Activated naive CD4-positive, alpha-beta T cell treated with anti-CD3 and anti-CD28 coated beads, Interleukin-2, amount 50 U/mL, for 72 hours (primary cell): ENCODE data around the gene PLAC1. TPM values are rescaled to one million over a fixed set of nuclear protein-coding genes. Genes with fewer than 3 reads are reported as not detected.
A peak's percentile ranks its signal among the peaks of the same experiment; 100 is the strongest.

Source experiments
- ATAC-seq, 2 donors: fragments of 150-1000 bp; cut with Tn5 transposase; 2 replicates each; pipeline ENCODE4 v1.10.0; 2021; ENCODE audit warnings: mild to moderate bottlenecking in 2 of 2, moderate library complexity in 2 of 2
- DNase-seq, 2 donors: peaks; one replicate each; pipeline ENCODE4 v3.0.0; 2021 to 2022; ENCODE audit warnings: low spot score in 2 of 2
- H3K27ac Mint-ChIP-seq, 2 donors: one replicate each; pipeline ENCODE4 v1.8.0; 2022; ENCODE audit warnings: mild to moderate bottlenecking in 2 of 2, mixed read lengths in 2 of 2
- H3K36me3 Mint-ChIP-seq, 2 donors: one replicate each; pipeline ENCODE4 v1.8.0; 2022; ENCODE audit warnings: mixed read lengths in 2 of 2
- H3K9me3 Mint-ChIP-seq, 2 donors: one replicate each; pipeline ENCODE4 v1.8.0; 2022; ENCODE audit warnings: mixed read lengths in 2 of 2
- total RNA-seq, 2 donors: library from RNA; stranded (reverse); gene quantifications; one replicate each; pipeline ENCODE4 v1.2.3, GENCODE V29; 2022

Gene PLAC1
- total RNA-seq, 2 donors from 2014 or later, result not detected

DNA sequence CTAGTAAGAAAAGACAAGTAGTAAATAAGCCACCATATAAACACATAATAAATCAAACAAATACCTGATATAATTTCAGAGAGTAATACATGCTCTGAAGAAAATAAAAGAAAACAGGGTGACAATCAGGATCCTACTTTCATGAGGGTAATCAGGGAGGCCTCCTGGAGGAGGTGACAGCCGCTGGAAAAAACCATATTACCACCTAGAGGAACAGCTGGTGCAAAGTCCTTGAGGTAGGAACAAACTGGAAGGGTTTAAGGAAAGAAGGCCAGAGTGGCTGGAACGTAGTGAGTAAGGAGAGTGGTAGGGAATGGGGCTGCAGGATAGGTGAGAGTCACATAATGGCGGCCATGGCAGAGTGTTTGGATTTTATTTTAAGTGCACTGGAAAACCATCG lies 19.1 kb upstream of the PLAC1 start:
- no peaks in the 10 kb centered on the region for H3K36me3 Mint-ChIP-seq
- peaks cover 0 to 6% of the 10 kb centered on the region in 2 donors for H3K9me3 Mint-ChIP-seq
- DNase-seq (no peak), ATAC-seq (no peak)
- no peak overlapping the region for H3K27ac Mint-ChIP-seq

GRCh38 chrX:134676436-134676835 lies 18.2 kb upstream of the PLAC1 start:
- no peak overlapping the region for H3K27ac Mint-ChIP-seq
- DNase-seq (no peak), ATAC-seq (no peak)
- H3K36me3 Mint-ChIP-seq, result peaks cover 0 to 3% of the 10 kb centered on the region in 2 donors
- H3K9me3 Mint-ChIP-seq, result peaks cover 0 to 10% of the 10 kb centered on the region in 2 donors

DNA sequence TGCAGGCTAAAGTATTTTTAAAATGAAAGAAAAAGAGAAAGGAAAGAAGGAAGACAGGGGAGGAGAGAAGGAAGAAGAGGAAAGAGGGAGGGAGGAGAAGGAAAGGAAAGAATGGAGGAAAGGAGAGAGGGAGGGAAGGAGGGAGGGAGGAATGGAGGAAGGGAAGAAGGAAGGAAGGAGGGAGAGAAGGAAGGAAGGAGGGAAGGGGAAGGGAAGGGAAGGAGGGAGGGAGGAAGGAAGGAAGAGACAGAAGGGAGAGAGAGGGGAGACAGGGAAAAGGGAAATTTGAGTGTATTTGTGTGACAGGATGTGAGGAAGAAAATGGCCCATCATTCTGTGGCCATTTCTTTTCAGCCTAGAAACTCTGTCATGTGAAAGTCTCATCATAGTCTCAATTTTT lies 14.9 kb upstream of the PLAC1 start:
- H3K27ac Mint-ChIP-seq, result no peak overlapping the region
- H3K36me3 Mint-ChIP-seq, result peaks cover 0 to 7% of the 10 kb centered on the region in 2 donors
- DNase-seq (no peak), ATAC-seq (no peak)
- H3K9me3 Mint-ChIP-seq, result peaks cover 0 to 13% of the 10 kb centered on the region in 2 donors

DNA sequence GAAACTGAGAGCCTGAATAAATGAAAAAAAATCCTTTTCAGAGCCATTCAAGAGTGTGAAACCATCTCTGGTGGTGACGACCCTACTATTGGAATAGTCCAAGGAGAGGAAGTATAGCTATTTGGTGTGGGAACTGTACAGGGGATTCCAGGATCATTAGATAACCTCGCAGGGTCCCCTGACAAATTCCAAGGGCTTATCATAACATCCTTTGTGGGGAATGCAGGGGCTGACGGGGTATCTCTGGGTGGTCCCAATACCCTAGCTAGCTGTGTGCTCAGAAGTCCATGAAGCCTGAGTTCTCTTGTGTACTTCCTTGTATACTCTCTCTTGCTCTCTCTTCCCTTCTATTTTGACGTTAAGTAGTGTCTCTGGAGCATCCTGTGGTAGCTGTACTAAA lies 13.8 kb upstream of the PLAC1 start:
- peaks cover 0 to 7% of the 10 kb centered on the region in 2 donors for H3K9me3 Mint-ChIP-seq
- no peak overlapping the region for H3K27ac Mint-ChIP-seq
- peaks cover 0 to 7% of the 10 kb centered on the region in 2 donors for H3K36me3 Mint-ChIP-seq
- DNase-seq (no peak), ATAC-seq (no peak)

DNA sequence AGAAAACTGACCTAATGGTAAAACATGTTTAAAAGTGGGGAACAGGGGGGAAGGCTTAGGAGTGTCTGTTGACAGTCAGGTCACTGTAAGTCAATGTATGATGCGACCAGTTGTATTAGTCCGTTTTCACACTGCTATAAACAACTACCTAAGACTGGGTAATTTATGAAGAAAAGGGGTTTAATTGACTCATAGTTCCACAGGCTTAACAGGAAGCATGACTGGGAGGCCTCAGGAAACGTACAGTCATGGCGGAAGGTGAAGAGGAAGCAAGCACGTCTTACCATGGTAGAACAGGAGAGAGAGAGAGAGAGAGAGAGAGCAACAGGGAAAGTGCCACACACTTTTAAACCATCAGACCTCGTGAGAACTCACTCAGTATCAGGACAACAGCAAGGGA lies 13.0 kb upstream of the PLAC1 start:
- peaks cover 0 to 7% of the 10 kb centered on the region in 2 donors for H3K36me3 Mint-ChIP-seq
- DNase-seq, result no peak
- H3K27ac Mint-ChIP-seq, result no peak overlapping the region
- H3K9me3 Mint-ChIP-seq, result peaks cover 0 to 7% of the 10 kb centered on the region in 2 donors
- ATAC-seq, result peak; percentile 48 to 60

- peaks cover 0 to 7% of the 10 kb centered on the region in 2 donors for H3K9me3 Mint-ChIP-seq
- ATAC-seq (no peak), DNase-seq (no peak)
- no peak overlapping the region for H3K27ac Mint-ChIP-seq
- H3K36me3 Mint-ChIP-seq, result peaks cover 0 to 7% of the 10 kb centered on the region in 2 donors
Measured at GRCh38 chrX:134670134-134670924, 12.1 kb upstream of the PLAC1 start.

- H3K27ac Mint-ChIP-seq, result no peak overlapping the region
- peaks cover 0 to 7% of the 10 kb centered on the region in 2 donors for H3K36me3 Mint-ChIP-seq
- ATAC-seq (no peak), DNase-seq (no peak)
- H3K9me3 Mint-ChIP-seq, result peaks cover 0 to 7% of the 10 kb centered on the region in 2 donors
Measured at GRCh38 chrX:134669378-134670098, 11.3 kb upstream of the PLAC1 start.

GRCh38 chrX:134664202-134664601 lies 5.9 kb upstream of the PLAC1 start:
- DNase-seq (no peak), ATAC-seq (no peak)
- no peaks in the 10 kb centered on the region for H3K9me3 Mint-ChIP-seq
- no peaks in the 10 kb centered on the region for H3K36me3 Mint-ChIP-seq
- no peak overlapping the region for H3K27ac Mint-ChIP-seq

- Mint-ChIP-seq H3K27ac (no peak overlapping the region), H3K36me3 (no peaks in the 10 kb centered on the region), H3K9me3 (no peaks in the 10 kb centered on the region)
- no peak for ATAC-seq
- no peak for DNase-seq
Measured at GRCh38 chrX:134661295-134661694, 3.0 kb upstream of the PLAC1 start.

DNA sequence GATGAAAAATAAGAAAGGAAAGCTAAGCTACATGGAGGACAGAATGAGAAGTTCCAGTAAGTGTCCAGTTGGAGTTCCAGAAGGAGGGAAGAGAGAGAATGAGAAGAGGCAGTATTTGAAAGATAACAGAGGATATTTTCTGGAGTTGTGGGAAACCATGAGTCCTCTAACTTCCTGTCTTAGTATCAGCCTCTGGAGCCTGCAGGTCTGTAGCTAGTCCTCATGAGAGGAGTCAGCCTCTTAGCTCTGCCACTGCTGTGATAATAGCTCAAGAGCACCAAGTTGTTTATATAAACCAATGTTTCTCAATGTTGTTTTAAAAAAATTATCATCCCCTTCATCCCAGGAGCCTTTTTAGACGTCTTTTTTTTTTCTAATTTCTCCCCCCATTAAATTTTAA lies 2.4 kb upstream of the PLAC1 start:
- no peak overlapping the region for H3K27ac Mint-ChIP-seq
- no peaks in the 10 kb centered on the region for H3K36me3 Mint-ChIP-seq
- ATAC-seq (no peak), DNase-seq (no peak)
- H3K9me3 Mint-ChIP-seq, result no peaks in the 10 kb centered on the region

- ATAC-seq (no peak), DNase-seq (no peak)
- Mint-ChIP-seq H3K27ac (no peak overlapping the region), H3K9me3 (no peaks in the 10 kb centered on the region), H3K36me3 (no peaks in the 10 kb centered on the region)
Measured at GRCh38 chrX:134659761-134660160, 1.5 kb upstream of the PLAC1 start.

DNA sequence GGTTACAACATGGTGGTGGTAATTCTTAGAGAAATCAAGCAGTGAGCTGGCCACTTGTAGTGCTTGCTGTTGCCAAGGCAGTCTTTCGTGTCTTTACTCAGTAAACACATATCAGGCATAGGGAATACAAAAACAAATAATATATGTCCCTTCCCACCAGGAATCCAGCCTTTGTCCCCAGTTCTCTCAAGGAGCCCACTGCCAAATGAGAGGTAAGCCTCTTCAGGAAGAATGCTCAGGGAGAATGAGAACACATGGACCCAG lies 421 bp upstream of the PLAC1 start:
- DNase-seq (no peak), ATAC-seq (no peak)
- Mint-ChIP-seq H3K36me3 (no peaks in the 10 kb centered on the region), H3K27ac (no peak overlapping the region), H3K9me3 (no peaks in the 10 kb centered on the region)

- Mint-ChIP-seq H3K27ac (peak overlapping the region in 1 of 2 donors; percentile 10), H3K36me3 (no peaks in the 10 kb centered on the region), H3K9me3 (no peaks in the 10 kb centered on the region)
- peak; percentile 37 to 57 for DNase-seq
- ATAC-seq, result peak; percentile 99
Measured at GRCh38 chrX:134654398-134655012, 3.8 kb downstream of the PLAC1 start.

DNA sequence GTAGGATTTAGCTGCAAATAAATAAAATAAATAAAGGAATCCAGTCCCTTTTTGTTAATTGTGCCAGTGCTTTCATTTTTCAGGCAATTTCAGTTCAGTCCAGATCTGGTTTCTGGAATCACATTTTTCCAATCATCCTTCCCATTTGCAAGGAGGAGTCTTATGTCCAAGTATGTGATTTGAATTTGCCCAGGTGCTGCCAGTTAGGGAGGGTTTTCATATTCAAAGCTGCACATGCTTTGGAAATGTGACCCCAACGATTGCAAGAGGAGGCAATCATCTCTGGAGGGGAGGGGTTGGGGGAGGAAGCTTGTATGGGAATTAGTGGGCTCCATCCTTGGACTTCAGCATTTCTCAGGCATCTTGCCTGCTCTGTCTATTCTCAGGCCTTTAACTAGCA lies 4.4 kb downstream of the PLAC1 start:
- no peaks in the 10 kb centered on the region for H3K9me3 Mint-ChIP-seq

GRCh38 chrX:134650701-134651100 lies 7.6 kb downstream of the PLAC1 start:
- Mint-ChIP-seq H3K9me3 (no peaks in the 10 kb centered on the region), H3K36me3 (no peaks in the 10 kb centered on the region), H3K27ac (no peak overlapping the region)
- ATAC-seq, result no peak
- no peak for DNase-seq

More for the DNA sequence above, 4.4 kb downstream of the PLAC1 start:
- H3K36me3 Mint-ChIP-seq, result no peaks in the 10 kb centered on the region
- ATAC-seq, result no peak
- no peak for DNase-seq
- peak overlapping the region in 1 of 2 donors; percentile 10 for H3K27ac Mint-ChIP-seq

GRCh38 chrX:134649770-134650169 lies 8.5 kb downstream of the PLAC1 start:
- DNase-seq (no peak), ATAC-seq (no peak)
- H3K27ac Mint-ChIP-seq, result no peak overlapping the region
- no peaks in the 10 kb centered on the region for H3K9me3 Mint-ChIP-seq
- no peaks in the 10 kb centered on the region for H3K36me3 Mint-ChIP-seq

- DNase-seq (no peak), ATAC-seq (no peak)
- no peak overlapping the region for H3K27ac Mint-ChIP-seq
- H3K9me3 Mint-ChIP-seq, result no peaks in the 10 kb centered on the region
- H3K36me3 Mint-ChIP-seq, result no peaks in the 10 kb centered on the region
Measured at GRCh38 chrX:134647477-134647877, 10.8 kb downstream of the PLAC1 start.
